Measurements from ENCODE around the gene METAP1.
"Not testable (repeated sequence)": the region's sequence is repeated elsewhere in the genome, so short reads cannot be mapped to it uniquely, and the experiment has no call there.

METAP1 gene

DNA sequence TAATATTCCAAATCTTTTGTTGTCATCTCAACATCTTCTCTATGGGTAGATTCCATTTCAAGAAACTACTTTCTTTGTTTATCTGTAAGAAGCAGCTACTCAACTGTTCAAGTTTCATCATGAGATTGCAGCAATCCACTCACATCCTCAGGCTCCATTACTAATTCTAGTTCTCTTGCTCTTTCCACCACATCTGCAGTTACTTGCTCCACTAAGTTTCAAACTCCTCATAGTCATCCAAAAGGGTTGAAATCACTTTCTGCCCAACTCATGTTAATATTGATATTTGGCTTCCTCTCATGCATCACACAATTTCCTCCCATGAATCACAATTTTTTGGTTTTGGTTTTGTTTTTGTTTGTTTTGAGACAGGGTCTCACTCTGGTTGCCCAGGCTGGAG is 57.4 kb downstream of the METAP1 start:
- TF ChIP-seq CTCF (IDR thresholded peaks at IDR 0.05; ENCODE audit: extremely low read depth, missing control alignments): no peak
- DNase-seq (ENCODE audit: low spot score): no peak

DNA sequence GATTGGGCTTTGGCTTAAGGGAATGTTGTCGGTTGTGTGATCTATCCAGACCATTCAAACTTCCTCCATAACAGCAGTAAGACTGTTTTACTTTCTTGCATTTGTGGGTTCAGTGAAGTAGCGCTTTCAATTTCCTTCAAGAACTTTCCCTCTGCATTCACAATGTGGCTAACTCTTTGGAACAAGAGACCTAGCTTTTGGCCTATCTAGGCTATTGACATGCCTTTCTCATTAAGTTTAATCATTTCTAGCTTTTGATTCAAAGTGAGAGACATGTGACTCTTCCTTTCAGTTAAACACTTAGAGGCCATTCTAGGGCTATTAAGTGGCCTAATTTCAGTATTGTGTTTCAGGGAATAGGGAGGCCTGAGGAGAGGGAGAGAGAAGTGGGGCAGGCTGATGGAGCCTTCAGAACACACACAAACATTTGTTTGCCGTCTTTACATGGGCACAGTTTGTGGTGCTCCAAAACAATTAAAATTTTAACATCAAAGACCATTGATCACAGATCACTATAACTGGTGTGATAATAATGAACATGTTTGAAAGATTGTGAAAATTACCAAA is 59.0 kb downstream of the METAP1 start:
- no peak for TF ChIP-seq CTCF (IDR thresholded peaks at IDR 0.05; ENCODE audit: extremely low read depth, missing control alignments)
- no peak for DNase-seq (ENCODE audit: low spot score)

DNA sequence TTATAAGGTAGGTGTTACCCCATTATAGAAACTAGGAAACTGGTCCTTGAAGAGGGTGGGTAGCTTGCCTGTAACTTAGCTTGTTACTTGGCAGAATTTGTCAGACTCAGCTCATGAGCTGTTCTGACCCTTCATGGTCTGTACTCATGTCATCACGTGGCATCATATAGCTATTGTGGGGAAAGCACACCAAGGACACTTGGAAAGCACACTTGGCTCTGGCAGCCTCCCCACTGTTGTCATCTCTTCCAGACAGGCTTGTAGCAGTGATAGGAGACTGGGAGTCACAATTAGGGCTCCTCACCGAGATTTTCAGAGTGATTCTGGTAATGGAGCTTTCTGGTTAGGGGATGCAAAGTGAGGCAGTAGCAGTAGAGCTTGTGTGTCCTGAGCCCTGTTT is 62.7 kb downstream of the METAP1 start:
- no peak for DNase-seq (ENCODE audit: low spot score)
- no peak for TF ChIP-seq CTCF (IDR thresholded peaks at IDR 0.05; ENCODE audit: extremely low read depth, missing control alignments)

DNA sequence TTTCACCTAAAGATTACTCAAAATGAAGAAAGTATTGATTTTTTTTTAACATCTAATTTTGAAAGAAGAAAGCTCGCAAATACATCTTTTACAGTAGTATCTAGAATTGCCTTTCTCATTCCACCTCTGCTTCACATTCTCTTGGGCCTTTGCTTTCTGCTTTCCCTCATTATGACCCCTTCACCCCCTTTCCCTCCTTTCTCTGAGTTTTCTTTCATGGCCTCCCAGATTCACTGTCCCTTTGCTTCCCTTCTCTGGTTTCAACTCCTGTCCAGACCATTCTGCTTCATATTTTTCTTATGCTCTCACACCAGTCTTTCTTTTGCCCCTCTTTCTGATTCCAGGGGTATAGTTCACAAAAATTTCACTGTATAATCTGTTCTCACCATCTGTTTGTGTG is 64.0 kb downstream of the METAP1 start:
- no peak for DNase-seq (ENCODE audit: low spot score)
- TF ChIP-seq CTCF (IDR thresholded peaks at IDR 0.05; ENCODE audit: extremely low read depth, missing control alignments): no peak

GRCh38 chr4:99061048-99061700 is 65.7 kb downstream of the METAP1 start:
- TF ChIP-seq CTCF (IDR thresholded peaks at IDR 0.05; ENCODE audit: extremely low read depth, missing control alignments): no peak
- no peak for DNase-seq (ENCODE audit: low spot score)

GRCh38 chr4:99062120-99062519 is 66.6 kb downstream of the METAP1 start:
- TF ChIP-seq CTCF (IDR thresholded peaks at IDR 0.05; ENCODE audit: extremely low read depth, missing control alignments): no peak
- no peak for DNase-seq (ENCODE audit: low spot score)

DNA sequence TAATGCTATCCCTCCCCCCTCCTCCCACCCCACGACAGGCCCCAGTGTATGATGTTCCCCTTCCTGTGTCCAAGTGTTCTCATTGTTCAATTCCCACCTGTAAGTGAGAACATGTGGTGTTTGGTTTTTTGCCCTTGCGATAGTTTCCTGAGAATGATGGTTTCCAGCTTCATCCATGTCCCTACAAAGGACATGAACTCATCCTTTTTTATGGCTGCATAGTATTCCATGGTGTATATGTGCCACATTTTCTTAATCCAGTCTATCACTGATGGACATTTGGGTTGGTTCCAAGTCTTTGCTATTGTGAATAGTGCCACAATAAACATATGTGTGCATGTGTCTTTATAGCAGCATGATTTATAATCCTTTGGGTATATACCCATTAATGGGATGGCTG is 70.0 kb downstream of the METAP1 start:
- DNase-seq (ENCODE audit: low spot score): not testable (repeated sequence)

DNA sequence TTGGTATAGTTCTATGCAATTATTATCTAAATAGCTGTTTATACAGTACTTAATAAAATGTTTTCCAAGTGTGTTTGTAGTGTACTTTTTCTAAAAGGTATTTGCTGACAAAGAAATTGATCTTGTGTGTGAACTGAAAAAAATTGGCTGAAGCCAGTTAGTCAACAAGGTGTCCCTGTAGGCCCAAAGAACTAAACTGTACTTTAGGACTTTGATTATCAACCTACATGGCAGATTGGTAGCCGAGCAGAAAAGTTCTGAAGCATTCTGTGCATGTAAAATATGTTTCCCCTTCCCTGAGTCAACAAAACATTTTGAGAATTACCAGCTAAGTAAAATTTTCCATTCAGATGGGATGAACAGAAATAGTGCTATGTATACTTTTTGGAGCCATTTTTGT is 72.1 kb downstream of the METAP1 start:
- DNase-seq (ENCODE audit: low spot score): no peak
- TF ChIP-seq CTCF (IDR thresholded peaks at IDR 0.05; ENCODE audit: extremely low read depth, missing control alignments): no peak

Measured in GM20000 (cell line).